ENCODE results near the gene MTPN.

DNA sequence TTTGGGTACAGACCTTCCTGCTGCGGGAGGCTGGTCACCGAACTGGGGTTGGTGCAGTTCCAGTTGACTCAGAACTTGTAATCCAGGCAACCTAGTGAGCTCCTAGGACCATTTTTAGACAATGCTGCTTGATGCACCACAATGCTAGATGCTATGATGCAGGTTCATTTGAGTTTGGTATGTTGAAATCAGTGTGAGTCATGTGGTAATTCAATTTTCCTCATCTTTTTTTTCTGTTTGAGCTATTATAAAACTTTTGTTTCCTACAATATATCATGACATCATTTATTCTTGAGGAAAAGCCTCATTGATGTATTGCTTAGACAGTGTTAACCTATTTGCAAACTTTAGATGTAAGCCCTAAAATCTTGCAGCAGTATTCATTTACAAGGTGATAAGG, 40.9 kb upstream of the MTPN start:
- TF ChIP-seq FOXP2 (optimal IDR thresholded peaks at IDR 0.05; ENCODE audit: control extremely low read depth, extremely low read length, insufficient read depth) (no peak), EZH2 (IDR thresholded peaks at IDR 0.05) (no peak)
